SKM-1 (cell line): ENCODE measurements around the gene EXOC1L.

Experiments
- DNase-seq: peaks from one replicate; lab custom pipeline; 2025; ENCODE audit not compliant: unreplicated experiment; lab: John Stamatoyannopoulos, UW

Gene EXOC1L, protein sequence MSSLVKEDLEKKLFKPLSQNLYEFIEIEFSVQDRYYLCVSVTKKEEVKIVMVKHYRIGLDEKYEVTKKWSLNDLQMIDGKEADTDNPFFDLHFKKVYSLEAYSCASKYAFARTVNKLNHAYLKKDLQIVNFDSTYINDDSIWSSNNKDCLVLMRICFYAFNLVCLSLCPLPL

GRCh38 chr4:55819634-55820033 is at the start of gene EXOC1L:
Gene EXOC1L, plus strand, starts transcription at chr4:55819790. Its CDS starts 237 bp downstream, at chr4:55820027.
- DNase-seq = no peak

- DNase-seq = no peak
Observed at GRCh38 chr4:55770662-55771061, 48.9 kb upstream of the EXOC1L start.

DNA sequence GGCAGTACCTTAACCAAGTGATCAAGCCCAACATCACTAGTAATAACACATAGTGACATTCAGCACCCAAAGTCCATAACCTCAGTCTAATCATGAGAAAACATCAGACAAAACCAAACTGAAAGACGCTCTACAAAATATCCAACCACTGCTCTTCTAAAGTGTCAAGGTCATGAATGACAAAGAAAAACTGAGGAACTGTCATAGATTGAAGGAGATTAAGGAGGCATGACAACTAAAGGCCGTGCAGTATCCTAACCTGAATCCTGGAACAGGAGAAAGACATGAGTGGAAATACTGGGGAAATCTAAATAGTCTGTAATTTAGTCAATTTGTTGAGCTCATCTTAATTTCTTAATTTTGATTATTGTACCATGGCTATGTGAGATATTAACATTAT is 38.2 kb upstream of the EXOC1L start:
- no peak for DNase-seq

DNA sequence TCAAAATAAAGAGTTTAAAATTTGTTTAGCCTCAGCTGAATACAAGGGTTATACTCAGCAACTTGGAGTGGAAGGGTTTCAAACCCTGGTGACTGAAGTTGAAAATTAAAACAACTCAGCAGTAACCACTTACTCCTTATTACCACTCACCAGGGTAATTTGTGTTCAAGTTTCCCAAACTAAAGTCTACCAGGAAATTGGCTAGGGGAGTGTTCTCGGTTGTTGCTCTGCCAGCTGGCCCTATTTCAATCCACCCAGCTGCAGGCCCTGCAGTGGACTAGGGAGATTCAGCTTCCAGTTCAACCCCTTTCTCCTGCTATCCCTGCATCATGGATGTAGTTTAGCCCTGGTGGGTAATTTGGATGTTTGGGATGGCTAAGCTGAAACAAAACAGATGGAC is 37.8 kb upstream of the EXOC1L start:
- DNase-seq = no peak

GRCh38 chr4:55783584-55783983 is 36.0 kb upstream of the EXOC1L start:
- no peak for DNase-seq

GRCh38 chr4:55784747-55785146 is 34.8 kb upstream of the EXOC1L start:
- DNase-seq = no peak

DNA sequence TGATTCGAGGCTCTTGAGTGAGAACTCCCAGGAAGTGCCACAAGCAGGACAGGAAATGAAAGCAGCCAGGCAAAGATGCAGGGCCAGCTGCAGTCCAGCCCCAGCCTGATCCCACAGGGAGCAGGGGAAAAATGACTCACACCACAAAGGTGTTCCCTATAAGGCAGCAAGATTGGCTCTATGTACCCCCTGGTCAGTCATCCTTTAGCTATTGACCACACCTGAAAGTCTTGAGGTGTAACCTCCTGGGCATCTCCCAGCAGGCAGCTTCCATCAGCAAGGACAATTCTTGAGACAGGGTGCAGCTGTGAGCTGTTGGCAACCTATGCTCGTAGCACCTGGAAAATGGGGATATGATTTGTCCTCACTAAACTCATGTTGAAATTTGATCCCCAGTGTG is 27.9 kb upstream of the EXOC1L start:
- no peak for DNase-seq

- DNase-seq = no peak
Observed at GRCh38 chr4:55793479-55793878, 26.1 kb upstream of the EXOC1L start.

DNA sequence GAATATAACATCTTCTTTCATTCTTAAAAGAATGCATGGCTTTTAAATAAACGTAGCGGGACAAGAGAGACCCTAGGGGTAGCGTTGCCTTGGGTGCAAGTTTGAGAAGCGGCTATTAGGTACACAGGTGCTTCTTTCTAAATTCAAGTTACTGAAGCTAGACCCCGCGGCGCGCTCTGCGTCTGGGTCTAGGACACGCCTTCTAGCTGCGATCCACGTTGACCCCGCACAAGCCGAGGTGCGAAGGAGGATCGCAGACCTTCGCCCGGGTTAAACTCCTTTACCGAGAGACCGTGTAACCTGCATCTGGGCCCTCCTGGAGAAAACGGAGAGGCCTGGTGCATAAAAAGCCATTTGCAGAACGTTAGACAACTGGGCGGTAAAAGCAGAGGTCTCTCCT is 25.5 kb upstream of the EXOC1L start:
- DNase-seq = no peak

DNA sequence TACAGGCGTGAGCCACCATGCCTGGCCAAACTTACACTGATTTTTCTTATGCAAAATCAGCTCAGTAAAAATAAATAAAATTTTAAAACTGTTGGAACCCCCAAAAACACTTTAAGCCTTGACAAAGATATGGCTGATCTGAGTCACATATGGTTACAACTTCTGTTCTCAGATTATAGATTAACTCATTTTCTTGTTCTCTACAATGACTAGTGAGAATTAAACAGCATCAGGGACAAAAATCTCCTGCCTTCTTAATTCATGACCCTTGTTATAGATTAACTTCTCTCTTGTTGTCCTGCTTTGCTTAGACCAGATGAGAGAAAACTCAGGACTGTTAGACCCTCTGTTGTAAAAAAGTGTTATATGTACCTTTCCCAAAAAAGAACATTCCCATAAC is 24.2 kb upstream of the EXOC1L start:
- DNase-seq = no peak

GRCh38 chr4:55801498-55801897 is 18.1 kb upstream of the EXOC1L start:
- no peak for DNase-seq

DNA sequence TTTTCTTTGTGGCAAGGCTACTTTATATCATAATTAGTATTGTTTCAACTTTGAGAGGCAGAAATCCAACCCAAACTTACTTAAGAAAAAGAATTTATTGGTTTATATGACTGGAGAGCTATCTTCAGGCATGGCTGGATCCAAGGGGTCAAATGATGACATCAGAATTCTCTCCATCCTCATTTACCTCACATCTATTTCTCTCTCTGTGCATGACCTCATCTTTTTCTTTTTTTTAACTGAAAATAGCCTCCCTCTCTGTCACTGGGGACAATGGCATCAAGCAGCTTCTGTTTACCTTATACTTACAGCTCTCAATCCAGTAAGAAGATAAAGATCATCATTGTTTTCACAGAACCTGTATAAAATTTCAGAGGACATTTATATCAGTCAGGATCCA is 12.0 kb upstream of the EXOC1L start:
- DNase-seq = no peak

DNA sequence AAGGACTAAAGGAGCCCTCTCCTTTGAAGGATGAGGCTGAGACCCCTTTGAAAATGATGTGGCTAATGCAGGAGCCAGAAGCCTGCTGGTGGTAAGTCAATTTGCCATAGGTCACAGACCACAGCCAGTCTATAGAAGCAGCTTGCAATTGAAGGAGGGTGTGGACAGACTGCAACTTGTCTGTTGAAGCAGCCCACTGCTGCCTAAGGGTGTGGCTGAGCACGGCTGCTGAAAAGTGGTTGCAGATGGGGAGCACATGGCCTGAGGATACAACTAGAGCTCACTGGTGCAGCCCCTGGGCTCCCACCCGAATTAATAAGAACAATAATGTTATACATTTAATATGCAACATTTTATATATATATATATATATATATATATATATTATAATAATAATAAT is 11.4 kb upstream of the EXOC1L start:
- DNase-seq = no peak

DNA sequence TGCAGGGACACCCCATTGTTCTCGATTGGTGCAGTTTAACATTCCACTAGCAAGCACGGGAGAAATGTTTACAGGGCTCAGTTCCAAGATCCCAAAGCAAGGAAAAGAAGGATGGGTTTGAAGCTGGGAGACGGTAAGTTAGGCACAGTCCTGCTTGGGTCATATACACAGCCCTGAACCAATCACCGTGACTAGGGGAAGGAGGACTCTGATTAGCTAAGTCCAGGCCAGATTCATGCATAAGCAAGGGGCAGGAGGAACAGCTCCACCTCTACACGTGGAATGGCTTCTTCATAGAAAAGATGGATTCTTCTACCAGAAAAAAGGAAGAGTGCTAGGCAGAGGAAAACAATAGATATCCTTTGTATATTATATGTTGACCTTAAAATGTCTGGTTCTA is 11.0 kb upstream of the EXOC1L start:
- no peak for DNase-seq

- DNase-seq = no peak
Observed at GRCh38 chr4:55817691-55818090, 1.9 kb upstream of the EXOC1L start.

DNA sequence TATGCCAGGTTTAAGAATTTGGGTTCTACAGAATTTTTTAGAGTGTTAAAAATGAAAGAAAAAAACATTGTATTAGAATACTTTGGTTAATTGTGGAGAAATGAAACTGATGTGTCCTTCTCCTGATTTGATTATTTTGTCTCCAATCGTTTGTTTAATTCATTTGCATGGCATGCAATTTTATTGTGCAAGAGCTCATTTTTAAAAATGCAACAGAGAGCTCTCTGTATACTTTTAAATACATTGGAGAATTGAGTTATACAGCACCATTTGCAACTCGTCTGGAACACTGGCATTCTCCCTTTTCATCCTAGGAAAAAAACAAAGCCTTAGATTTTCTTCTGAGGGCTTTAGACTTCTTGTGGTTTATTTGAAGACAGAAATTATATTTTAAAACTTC is 689 bp downstream of the EXOC1L start:
- no peak for DNase-seq

DNA sequence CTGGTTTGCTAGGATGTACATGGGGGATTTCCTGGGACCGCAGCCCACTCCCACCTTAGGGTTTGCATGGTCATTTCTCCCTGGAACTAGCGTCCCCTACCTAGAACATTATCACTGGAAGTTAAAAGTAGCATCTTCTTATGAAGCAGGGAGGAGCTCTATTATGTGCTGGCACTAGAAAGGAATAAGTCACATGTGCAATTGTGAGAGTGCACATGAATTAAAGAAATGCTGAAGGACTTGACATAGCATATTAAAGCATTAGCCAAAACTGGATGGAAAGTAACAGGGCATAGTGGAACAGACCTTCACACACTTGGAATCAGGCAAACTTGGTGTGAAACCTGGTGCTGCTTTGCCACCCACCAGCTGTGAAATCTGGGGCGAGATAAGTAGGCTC is 2.7 kb downstream of the EXOC1L start:
- no peak for DNase-seq

GRCh38 chr4:55824865-55825264 is 5.3 kb downstream of the EXOC1L start:
- DNase-seq = no peak

DNA sequence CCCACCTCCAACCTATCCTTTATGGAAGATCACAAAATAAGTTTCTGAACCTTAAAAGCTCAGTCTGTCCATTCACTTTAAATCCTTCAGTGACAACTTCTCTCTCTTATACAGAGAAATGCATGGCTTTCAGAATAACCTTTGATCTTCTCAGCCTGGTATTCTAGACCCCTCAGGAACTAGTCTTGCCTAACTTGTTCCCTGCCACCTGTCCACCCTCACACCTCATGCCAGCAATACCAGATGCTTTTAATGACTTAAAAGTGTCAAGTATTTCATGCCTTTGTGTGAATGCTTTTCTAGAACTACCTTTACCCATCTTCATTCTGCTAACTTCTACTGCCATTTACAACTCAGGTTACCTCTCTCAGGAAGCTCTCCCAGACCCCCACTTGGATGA is 7.4 kb downstream of the EXOC1L start:
- DNase-seq = no peak

GRCh38 chr4:55827582-55827981 is 8.0 kb downstream of the EXOC1L start:
- DNase-seq = no peak

DNA sequence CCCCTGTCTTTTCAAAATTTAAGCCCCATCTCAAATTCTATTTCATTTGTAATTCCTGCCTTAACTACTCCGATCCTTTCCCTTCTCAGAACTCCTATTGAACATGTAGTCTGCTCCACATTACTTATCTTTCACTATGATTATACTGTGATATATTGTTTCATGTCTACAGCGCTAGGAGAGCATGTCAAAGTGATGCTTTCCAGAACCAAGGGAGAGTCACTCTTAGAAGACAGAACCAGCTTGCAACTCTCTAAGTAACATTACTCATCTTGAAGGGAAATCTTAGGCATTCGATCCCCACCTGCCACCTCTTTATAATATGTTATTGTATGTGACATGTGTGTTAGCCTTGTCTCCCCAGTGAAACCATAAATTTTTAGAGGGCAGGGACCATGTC is 10.5 kb downstream of the EXOC1L start:
- no peak for DNase-seq

DNA sequence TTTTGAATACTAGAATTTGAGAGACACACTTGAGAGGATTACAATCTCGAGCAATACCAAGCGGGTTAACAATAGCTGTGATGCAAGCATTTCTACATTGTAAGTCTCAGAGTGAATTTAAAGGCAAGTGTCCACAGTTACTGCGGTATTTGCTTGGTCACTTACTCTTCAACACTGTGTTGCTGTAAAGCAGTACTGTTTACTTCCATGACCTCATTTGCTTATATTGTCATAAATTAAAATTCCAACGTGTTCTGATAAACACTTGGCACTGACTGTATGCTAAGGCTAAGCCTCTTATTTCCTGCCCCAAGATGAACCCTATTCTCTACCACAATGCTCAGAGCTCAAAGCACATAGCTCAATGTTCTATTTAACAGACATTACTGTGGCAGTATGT is 11.1 kb downstream of the EXOC1L start:
- no peak for DNase-seq

- DNase-seq = no peak
Observed at GRCh38 chr4:55834086-55834795, 14.7 kb downstream of the EXOC1L start.
